Lung microvascular endothelial cell (primary cell): ENCODE measurements around the gene PSMD13. TPM values are rescaled to one million over a fixed set of nuclear protein-coding genes. Genes with fewer than 3 reads are reported as not detected.

ENCODE experiments used
- DNase-seq, 2 donors: peaks; one replicate each; pipeline versions ENCODE4 v3.0.0 to v3.0.0-alpha.2; 2010; ENCODE audit warnings: low read depth in 2 of 2
- total RNA-seq: library from RNA; depleted of rRNA; stranded (reverse); fragments of >200 nt; gene quantifications from 2 replicates; pipeline ENCODE4 v1.2.1, GENCODE V29; 2014

Gene PSMD13
- total RNA-seq, 1 donor from 2014 or later, result 141 TPM

- DNase-seq, result no peak
These were observed 12.3 kb downstream of the PSMD13 start for GRCh38 chr11:249062-249461.

DNA sequence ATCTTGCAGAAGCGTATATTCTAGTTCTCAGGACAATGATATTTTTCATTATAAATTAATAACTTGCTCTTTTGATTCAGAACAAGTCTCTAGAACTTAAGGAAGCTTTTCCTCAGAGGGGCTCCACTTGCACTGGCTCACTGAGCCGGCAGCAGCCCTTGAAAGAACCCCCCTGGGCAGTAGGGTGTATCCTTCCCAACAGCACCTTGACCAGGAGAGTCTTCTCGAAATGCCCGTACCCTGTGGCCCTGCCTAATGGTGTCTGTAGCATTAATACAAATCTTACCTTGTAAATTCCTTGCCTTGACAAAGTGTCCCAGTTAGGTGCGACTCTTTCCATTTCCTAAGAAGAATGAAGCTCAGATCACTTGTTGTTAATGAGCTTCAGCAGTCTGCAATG, 13.5 kb downstream of the PSMD13 start:
- no peak for DNase-seq

- peak; percentile 68 to 76 for DNase-seq
These were observed 14.0 kb downstream of the PSMD13 start for GRCh38 chr11:250740-251299.

GRCh38 chr11:251550-251949, 14.8 kb downstream of the PSMD13 start:
- no peak for DNase-seq

- DNase-seq, result no peak
These were observed 15.9 kb downstream of the PSMD13 start for GRCh38 chr11:252666-253065.

GRCh38 chr11:253160-253885, 16.5 kb downstream of the PSMD13 start:
- DNase-seq, result no peak

DNA sequence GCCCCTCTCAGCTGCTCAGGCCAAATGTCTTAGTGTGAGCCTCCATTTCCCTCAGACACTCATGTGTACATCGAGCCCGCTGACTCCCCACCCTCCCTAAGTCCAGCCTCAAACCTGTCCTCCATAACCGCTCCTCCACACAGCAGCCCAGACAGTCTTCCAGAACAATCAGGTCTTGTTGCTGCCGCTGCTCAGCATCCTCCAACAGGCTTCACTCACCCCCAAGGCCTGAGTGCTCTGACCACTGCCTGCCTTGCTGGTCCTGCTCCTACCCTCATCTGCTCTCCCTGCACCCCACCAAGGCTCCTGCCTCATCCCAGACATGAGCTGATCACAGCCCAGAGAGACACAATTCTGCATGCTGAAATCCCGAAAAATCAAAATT, 17.1 kb downstream of the PSMD13 start:
- no peak for DNase-seq

DNA sequence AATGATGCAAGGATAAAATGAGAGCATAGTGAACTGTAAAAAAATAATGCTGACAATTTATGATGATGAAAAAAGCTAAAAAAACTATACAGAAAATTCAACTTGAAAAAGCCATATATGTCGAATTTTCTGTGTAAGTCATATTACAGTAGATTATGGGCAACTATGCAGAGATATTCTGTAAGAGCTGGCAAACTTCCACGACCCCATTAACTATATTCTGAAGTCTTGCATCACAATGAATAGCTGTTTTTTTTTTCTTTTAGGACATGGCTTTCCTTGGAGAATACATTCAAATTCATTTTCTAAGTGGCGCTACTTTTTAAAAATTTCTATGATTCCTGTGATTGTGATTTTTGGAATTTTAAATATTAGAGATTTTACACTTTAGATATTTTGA, 18.4 kb downstream of the PSMD13 start:
- DNase-seq, result no peak

DNA sequence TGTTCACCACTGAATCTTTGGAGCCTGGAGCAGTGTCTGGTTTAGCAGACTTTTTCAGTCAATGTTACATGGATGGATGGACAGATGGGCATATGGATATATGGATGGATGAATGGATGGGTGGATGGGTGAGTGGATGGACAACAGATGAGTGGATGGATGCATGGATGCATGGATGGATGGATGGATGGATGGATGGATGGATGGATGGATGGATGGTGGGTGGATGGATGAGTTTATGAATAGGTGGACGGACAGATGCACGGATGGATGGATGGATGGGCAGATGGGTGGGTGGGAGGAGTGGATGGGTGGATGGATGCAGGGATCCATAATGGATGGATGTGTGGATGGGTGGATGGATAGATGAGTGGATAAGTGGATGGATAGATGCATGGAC, 19.0 kb downstream of the PSMD13 start:
- DNase-seq, result no peak

DNA sequence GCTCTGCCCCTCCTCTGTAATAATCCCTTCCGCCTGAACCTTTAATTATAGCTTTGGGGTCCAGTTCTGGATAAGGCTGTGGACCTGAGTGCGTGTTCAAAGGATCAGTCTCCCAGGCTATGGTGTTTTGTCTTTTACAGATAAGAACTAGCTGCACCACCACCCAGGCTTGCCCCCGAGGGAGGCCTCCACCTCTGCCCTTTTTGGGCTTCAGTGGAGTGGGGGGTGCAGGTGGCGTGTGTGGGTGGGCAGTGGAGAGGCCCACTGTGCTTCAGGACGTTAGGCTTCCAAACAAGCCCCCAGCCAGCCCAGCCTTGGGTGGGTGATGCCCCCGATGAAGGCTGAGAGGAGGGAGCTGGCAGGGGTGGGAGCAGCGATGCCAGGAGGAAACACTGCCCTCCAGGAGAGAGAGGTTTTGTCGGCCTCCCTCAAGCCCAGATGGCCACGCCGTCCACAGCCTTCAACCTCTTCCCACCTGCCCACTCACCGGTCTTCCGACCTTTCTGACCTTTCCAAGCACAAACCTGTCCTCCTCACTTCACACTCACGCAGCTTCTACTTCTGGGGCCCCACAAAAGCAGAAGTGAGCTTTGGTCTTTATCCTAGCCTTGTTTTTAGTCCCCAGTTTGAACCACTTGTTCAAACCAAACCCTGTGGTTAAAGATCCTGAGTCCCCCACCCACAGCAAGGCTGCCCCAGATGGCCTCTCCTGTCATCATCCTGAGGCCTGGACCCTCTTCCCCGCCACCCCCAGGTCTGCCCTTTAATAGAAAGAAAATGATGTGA, 20.4 kb downstream of the PSMD13 start:
- no peak for DNase-seq

- DNase-seq, result no peak
These were observed 21.2 kb downstream of the PSMD13 start for GRCh38 chr11:257766-258493.

DNA sequence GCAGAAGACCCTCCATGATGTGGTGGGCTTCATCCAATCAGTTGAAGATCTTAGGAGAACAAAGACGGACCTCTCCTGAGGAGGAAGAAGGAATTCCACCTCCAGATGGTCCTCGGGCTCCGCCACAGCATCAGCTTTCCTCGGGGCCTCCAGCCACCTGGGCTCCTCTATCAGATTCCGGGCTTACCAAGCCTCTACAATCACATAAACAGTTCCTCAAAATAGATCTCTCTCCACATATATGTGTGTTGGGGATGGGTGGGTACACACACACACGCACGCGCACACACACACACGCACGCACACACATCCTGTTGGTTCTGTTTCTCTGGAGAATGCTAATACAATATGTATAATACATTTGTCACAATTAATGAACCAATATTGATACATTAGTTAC, 22.6 kb downstream of the PSMD13 start:
- DNase-seq, result no peak

- DNase-seq, result no peak
These were observed 24.8 kb downstream of the PSMD13 start for GRCh38 chr11:261624-262023.

GRCh38 chr11:266676-267439, 30.1 kb downstream of the PSMD13 start:
- DNase-seq, result no peak

- DNase-seq, result no peak
These were observed 30.8 kb downstream of the PSMD13 start for GRCh38 chr11:267491-267994.

DNA sequence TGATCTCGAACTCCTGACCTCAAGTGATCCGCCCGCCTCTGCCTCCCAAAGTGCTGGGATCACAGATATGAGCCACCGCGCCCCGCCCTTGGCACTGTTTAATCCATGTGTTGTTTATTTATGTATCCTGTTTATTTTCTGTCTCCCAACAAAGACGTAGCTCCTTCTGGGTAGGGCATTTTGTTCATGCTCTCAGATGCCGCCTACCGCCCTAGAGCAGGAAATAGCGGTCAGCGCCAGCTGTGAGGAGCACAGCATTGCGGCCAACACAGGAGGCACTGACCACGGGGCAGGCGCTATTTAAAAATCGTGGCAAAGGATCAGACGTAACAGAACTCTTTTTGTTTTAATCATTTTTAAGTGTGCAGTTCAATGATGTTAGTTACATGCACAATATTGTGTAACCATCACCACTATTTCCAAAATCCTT, 32.0 kb downstream of the PSMD13 start:
- peak in 1 of 2 donors; percentile 32 for DNase-seq

GRCh38 chr11:269146-269890, 32.5 kb downstream of the PSMD13 start:
- no peak for DNase-seq

DNA sequence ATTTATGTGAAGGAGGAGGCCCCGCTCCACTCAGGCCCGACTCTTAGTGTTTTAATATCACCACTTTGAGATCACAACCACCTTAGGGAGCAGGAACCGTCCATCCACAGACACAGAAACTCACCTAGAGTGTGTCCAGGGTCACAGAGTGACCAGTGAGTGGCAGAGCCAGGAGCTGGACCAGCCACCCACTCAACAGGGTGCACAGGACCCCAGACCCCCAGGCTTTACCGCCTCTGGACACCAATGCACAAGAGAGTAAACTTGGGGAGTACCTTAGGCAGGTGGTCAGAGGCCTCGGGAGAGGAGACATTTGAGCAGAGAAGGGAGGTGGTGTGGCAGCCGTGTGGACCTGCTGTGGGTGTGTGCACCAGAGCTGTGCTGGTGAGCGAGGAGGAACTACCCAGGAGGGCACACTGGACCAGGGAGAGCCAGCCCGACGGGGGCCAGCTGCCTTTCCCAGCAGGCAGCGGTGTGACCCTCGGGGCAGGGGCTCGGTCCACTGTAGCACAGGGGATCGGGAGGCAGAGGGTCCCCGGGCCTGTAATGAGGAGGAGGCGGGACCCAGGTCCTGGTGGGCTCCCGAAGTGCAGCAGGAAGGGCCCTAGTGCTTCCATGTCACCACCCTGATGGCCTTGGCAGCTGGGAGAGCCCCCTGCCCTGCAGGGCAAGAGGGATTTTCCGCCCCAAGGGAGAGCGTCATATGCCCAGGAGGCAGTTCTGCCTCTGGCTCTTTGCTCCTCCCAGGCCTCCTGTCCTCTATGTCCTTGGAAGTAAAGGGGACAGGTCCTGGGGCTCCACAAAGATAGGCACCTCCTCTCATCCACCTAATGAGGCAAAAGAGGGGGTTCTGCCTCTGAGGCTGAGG, 33.9 kb downstream of the PSMD13 start:
- no peak for DNase-seq

GRCh38 chr11:271319-271715, 34.5 kb downstream of the PSMD13 start:
- no peak for DNase-seq
